Measurements from ENCODE around the gene GPR158. TPM values are rescaled to one million over a fixed set of nuclear protein-coding genes. Genes with fewer than 3 reads are reported as not detected.

The GPR158 gene
- total RNA-seq, 1 experiment from 2014 or later, result not detected

GRCh38 chr10:25245165-25245564 lies 70.4 kb downstream of the GPR158 start:
- Histone ChIP-seq H3K9ac (ENCODE audit: low read length) (no peak overlapping the region), H3K27ac (ENCODE audit: low read length) (no peak overlapping the region), H3K4me2 (ENCODE audit: low read length) (no peak overlapping the region), H3K9me3 (ENCODE audit: low read length) (no peaks in the 10 kb centered on the region), H3K36me3 (ENCODE audit: low read depth, low read length) (no peaks in the 10 kb centered on the region), H4K20me1 (ENCODE audit: low read length) (no peaks in the 10 kb centered on the region), H3F3A (ENCODE audit: low read length, unreplicated experiment) (no peaks in the 10 kb centered on the region), H3K9me2 (replicated peaks; ENCODE audit: low read length) (no peaks in the 10 kb centered on the region), H3K27me3 (ENCODE audit: low read length) (no peaks in the 10 kb centered on the region), H3K4me3 (ENCODE audit: low read length) (no peak overlapping the region), H2AFZ (ENCODE audit: low read length) (no peak overlapping the region), H3K4me1 (ENCODE audit: insufficient read depth, low read length) (no peaks in the 10 kb centered on the region), H3K79me2 (ENCODE audit: low read length) (no peaks in the 10 kb centered on the region)
- BruUV-seq (replicated peaks), result no TSS peak
- TF ChIP-seq EZH2phosphoT487 (IDR thresholded peaks at IDR 0.05; ENCODE audit: borderline replicate concordance, low read length) (no peak), EZH2 (IDR thresholded peaks at IDR 0.05; ENCODE audit: low read length, unreplicated experiment) (no peak)
- TF ChIP-seq, protein P1, sequence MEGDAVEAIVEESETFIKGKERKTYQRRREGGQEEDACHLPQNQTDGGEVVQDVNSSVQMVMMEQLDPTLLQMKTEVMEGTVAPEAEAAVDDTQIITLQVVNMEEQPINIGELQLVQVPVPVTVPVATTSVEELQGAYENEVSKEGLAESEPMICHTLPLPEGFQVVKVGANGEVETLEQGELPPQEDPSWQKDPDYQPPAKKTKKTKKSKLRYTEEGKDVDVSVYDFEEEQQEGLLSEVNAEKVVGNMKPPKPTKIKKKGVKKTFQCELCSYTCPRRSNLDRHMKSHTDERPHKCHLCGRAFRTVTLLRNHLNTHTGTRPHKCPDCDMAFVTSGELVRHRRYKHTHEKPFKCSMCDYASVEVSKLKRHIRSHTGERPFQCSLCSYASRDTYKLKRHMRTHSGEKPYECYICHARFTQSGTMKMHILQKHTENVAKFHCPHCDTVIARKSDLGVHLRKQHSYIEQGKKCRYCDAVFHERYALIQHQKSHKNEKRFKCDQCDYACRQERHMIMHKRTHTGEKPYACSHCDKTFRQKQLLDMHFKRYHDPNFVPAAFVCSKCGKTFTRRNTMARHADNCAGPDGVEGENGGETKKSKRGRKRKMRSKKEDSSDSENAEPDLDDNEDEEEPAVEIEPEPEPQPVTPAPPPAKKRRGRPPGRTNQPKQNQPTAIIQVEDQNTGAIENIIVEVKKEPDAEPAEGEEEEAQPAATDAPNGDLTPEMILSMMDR (conservative IDR thresholded peaks at IDR 0.05; ENCODE audit: low read depth, low read length), result no peak
- ATAC-seq (no peak), DNase-seq (no peak)
- CTCF ChIA-PET, result no interaction called here
- POLR2A ChIA-PET (ENCODE audit: unreplicated experiment), result no interaction called here
- intact Hi-C loops (cut with micrococcal nuclease), result no loop called here

- BruUV-seq (replicated peaks), result no TSS peak
- Histone ChIP-seq H3K9ac (ENCODE audit: low read length) (no peak overlapping the region), H3K27ac (ENCODE audit: low read length) (no peak overlapping the region), H3K9me2 (replicated peaks; ENCODE audit: low read length) (no peaks in the 10 kb centered on the region), H2AFZ (ENCODE audit: low read length) (no peak overlapping the region), H3K79me2 (ENCODE audit: low read length) (no peaks in the 10 kb centered on the region), H3K4me2 (ENCODE audit: low read length) (no peak overlapping the region), H3K36me3 (ENCODE audit: low read depth, low read length) (no peaks in the 10 kb centered on the region), H4K20me1 (ENCODE audit: low read length) (no peaks in the 10 kb centered on the region), H3K4me1 (ENCODE audit: insufficient read depth, low read length) (no peaks in the 10 kb centered on the region), H3F3A (ENCODE audit: low read length, unreplicated experiment) (no peaks in the 10 kb centered on the region), H3K9me3 (ENCODE audit: low read length) (no peaks in the 10 kb centered on the region), H3K27me3 (ENCODE audit: low read length) (no peaks in the 10 kb centered on the region), H3K4me3 (ENCODE audit: low read length) (no peak overlapping the region)
- intact Hi-C loops (cut with micrococcal nuclease), result no loop called here
- ChIA-PET POLR2A (ENCODE audit: unreplicated experiment) (no interaction called here), CTCF (no interaction called here)
- no peak for DNase-seq
- no peak for TF ChIP-seq EZH2phosphoT487 (IDR thresholded peaks at IDR 0.05; ENCODE audit: borderline replicate concordance, low read length)
- ATAC-seq, result no peak
Observed at GRCh38 chr10:25257646-25258045, 82.8 kb downstream of the GPR158 start.

GRCh38 chr10:25261110-25261509 lies 86.3 kb downstream of the GPR158 start:
- no peak for DNase-seq
- Histone ChIP-seq H3K9me3 (ENCODE audit: low read length) (no peaks in the 10 kb centered on the region), H3K27ac (ENCODE audit: low read length) (no peak overlapping the region), H3K79me2 (ENCODE audit: low read length) (no peaks in the 10 kb centered on the region), H2AFZ (ENCODE audit: low read length) (no peak overlapping the region), H3K4me3 (ENCODE audit: low read length) (no peak overlapping the region), H3K9me2 (replicated peaks; ENCODE audit: low read length) (no peaks in the 10 kb centered on the region), H4K20me1 (ENCODE audit: low read length) (no peaks in the 10 kb centered on the region), H3K4me1 (ENCODE audit: insufficient read depth, low read length) (no peaks in the 10 kb centered on the region), H3K9ac (ENCODE audit: low read length) (no peak overlapping the region), H3F3A (ENCODE audit: low read length, unreplicated experiment) (no peaks in the 10 kb centered on the region), H3K27me3 (ENCODE audit: low read length) (no peaks in the 10 kb centered on the region), H3K36me3 (ENCODE audit: low read depth, low read length) (no peaks in the 10 kb centered on the region), H3K4me2 (ENCODE audit: low read length) (no peak overlapping the region)
- intact Hi-C loops (cut with micrococcal nuclease), result no loop called here
- TF ChIP-seq EZH2 (IDR thresholded peaks at IDR 0.05; ENCODE audit: low read length, unreplicated experiment), result no peak
- no peak for TF ChIP-seq EZH2phosphoT487 (IDR thresholded peaks at IDR 0.05; ENCODE audit: borderline replicate concordance, low read length)
- ChIA-PET POLR2A (ENCODE audit: unreplicated experiment) (no interaction called here), CTCF (no interaction called here)
- no peak for ATAC-seq
- no TSS peak for BruUV-seq (replicated peaks)

GRCh38 chr10:25261558-25261957 lies 86.8 kb downstream of the GPR158 start:
- Histone ChIP-seq H3F3A (ENCODE audit: low read length, unreplicated experiment) (no peaks in the 10 kb centered on the region), H3K9me3 (ENCODE audit: low read length) (no peaks in the 10 kb centered on the region), H3K9me2 (replicated peaks; ENCODE audit: low read length) (no peaks in the 10 kb centered on the region), H3K27me3 (ENCODE audit: low read length) (no peaks in the 10 kb centered on the region), H3K4me3 (ENCODE audit: low read length) (no peak overlapping the region), H2AFZ (ENCODE audit: low read length) (no peak overlapping the region), H3K4me2 (ENCODE audit: low read length) (no peak overlapping the region), H3K36me3 (ENCODE audit: low read depth, low read length) (no peaks in the 10 kb centered on the region), H3K27ac (ENCODE audit: low read length) (no peak overlapping the region), H3K79me2 (ENCODE audit: low read length) (no peaks in the 10 kb centered on the region), H4K20me1 (ENCODE audit: low read length) (no peaks in the 10 kb centered on the region), H3K4me1 (ENCODE audit: insufficient read depth, low read length) (no peaks in the 10 kb centered on the region), H3K9ac (ENCODE audit: low read length) (no peak overlapping the region)
- no TSS peak for BruUV-seq (replicated peaks)
- intact Hi-C loops (cut with micrococcal nuclease), result no loop called here
- no peak for TF ChIP-seq EZH2phosphoT487 (IDR thresholded peaks at IDR 0.05; ENCODE audit: borderline replicate concordance, low read length)
- TF ChIP-seq, protein P1 (conservative IDR thresholded peaks at IDR 0.05; ENCODE audit: low read depth, low read length), result no peak
- TF ChIP-seq EZH2 (IDR thresholded peaks at IDR 0.05; ENCODE audit: low read length, unreplicated experiment), result no peak
- DNase-seq (no peak), ATAC-seq (no peak)
- ChIA-PET CTCF (no interaction called here), POLR2A (ENCODE audit: unreplicated experiment) (no interaction called here)

Data from PC-3 (cell line).